ENCODE measurements around the gene UGT2B11. TPM values are rescaled to one million over a fixed set of nuclear protein-coding genes. Genes with fewer than 3 reads are reported as not detected.
"Not testable (repeated sequence)": the region's sequence is repeated elsewhere in the genome, so short reads cannot be mapped to it uniquely, and the experiment has no call there.

UGT2B11 gene
- not detected in 2 replicates for total RNA-seq

GRCh38 chr4:69214716-69215115 is at the start of gene UGT2B11:
Gene UGT2B11 (minus strand): TSS chr4:69214748. CDS start chr4:69214722, 26 bp downstream.
- no peak for DNase-seq (ENCODE audit: low read depth, low spot score)

DNA sequence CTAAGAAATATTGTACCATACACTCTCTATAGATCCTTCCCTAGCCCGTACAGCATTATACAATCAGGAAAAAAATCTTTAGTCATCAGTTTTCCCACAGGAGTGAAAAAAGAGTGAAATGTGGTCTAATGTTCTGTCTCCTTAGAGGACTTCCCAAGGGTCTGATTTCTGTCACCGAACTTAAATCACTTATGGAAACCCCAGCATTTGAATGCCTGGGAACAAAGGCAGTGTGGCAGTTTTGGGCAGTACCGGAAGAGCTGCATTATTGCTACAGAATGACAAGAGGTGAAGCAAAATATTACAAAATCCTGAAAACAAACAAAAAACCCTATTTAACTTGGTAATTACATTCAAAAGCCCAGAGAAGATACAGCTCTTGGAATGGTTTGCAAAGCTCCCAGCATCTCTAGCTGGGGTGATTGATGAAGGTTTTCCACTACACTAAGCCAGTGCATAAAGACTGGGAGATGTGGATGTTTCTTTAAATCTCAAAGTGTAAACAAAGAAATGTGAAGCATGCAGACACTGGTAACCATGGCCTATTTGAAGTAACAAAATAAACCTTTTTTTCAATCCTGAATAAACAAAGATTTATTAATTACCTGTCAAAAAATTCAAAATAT is 38.7 kb upstream of the UGT2B11 start:
- not testable (repeated sequence) for DNase-seq (ENCODE audit: low read depth, low spot score)

DNA sequence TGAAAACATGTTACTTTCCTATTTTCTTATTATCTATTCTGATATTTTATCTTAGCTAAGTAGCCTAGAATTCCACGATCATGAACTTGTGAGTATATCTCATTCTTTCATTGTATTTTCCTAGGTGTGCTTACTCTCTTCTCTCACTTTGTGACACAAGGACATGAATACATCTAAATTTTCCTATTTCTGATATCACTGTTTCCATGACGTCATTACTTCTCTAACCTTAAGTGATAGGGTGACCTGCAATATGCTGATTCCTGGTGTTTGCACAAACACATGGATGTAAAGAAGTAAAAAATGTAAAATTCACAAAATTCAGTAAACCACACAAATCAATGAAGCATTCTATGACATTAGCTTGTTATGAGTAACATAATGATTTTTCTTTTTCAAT is 36.3 kb upstream of the UGT2B11 start:
- DNase-seq (ENCODE audit: low read depth, low spot score) = not testable (repeated sequence)

- DNase-seq (ENCODE audit: low read depth, low spot score) = not testable (repeated sequence)
These were observed 28.2 kb upstream of the UGT2B11 start for GRCh38 chr4:69242562-69243240.

DNA sequence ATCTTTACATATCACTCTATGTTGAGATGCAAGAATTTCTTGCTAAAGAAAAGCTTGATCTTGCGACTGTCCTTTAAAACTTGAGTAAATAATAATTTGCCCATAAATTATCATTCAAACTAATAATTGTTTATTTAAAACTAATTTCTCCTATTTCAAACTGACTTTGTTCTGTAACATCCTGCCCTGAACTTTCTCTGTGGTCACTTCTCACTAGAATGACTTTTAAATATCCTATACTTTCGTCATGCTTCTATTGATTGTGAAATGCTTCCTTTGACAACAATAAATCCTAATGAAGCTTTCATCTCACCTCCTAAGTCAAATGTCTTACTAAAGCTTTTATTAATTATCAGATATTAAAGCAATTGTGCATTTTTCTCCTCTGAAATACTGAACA is 27.2 kb upstream of the UGT2B11 start:
- DNase-seq (ENCODE audit: low read depth, low spot score) = not testable (repeated sequence)

- not testable (repeated sequence) for DNase-seq (ENCODE audit: low read depth, low spot score)
These were observed 26.2 kb upstream of the UGT2B11 start for GRCh38 chr4:69240787-69241186.

- DNase-seq (ENCODE audit: low read depth, low spot score) = no peak
These were observed 25.1 kb upstream of the UGT2B11 start for GRCh38 chr4:69239557-69240168.

GRCh38 chr4:69239092-69239491 is 24.5 kb upstream of the UGT2B11 start:
- no peak for DNase-seq (ENCODE audit: low read depth, low spot score)

DNA sequence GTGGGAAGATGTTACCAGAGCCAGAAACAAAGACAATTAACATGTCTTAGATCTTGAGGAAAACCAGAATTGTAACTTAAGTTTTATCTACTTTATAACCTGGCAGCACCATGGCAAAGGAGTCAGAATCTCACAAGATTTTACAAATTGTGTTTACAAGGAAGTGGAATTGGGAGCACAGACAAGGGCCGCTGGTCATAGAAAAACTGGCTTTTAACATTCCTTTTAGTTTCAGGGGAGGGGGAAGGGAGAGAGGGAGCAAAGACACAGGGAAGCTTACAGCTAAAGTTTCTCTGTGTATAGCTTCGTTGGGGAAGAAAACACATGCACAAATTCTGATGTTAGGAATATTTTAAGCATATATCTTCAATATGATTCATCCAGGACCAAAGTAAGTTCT is 10.3 kb upstream of the UGT2B11 start:
- DNase-seq (ENCODE audit: low read depth, low spot score) = no peak

GRCh38 chr4:69223277-69223676 is 8.7 kb upstream of the UGT2B11 start:
- DNase-seq (ENCODE audit: low read depth, low spot score) = not testable (repeated sequence)

- DNase-seq (ENCODE audit: low read depth, low spot score) = not testable (repeated sequence)
These were observed 3.9 kb upstream of the UGT2B11 start for GRCh38 chr4:69218491-69218890.

DNA sequence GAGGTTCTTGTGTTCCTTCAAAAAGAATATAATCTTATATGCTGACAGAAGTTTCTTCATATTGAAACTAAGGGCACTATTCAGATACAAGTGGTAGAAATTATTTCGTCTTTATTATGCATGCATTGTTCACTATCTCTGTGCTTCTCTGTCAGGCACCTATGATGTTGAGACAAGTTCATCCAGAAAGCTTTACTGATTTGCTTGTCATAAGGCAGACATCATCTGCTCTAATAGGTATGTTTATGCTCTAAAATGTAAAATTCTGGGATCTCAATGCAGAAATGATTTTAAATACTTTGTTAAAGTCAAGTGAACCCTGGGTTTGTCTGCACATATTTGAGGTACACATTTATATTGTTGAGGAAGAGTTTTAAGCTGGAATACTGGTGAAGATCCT is 3.6 kb downstream of the UGT2B11 start:
- no peak for DNase-seq (ENCODE audit: low read depth, low spot score)

DNA sequence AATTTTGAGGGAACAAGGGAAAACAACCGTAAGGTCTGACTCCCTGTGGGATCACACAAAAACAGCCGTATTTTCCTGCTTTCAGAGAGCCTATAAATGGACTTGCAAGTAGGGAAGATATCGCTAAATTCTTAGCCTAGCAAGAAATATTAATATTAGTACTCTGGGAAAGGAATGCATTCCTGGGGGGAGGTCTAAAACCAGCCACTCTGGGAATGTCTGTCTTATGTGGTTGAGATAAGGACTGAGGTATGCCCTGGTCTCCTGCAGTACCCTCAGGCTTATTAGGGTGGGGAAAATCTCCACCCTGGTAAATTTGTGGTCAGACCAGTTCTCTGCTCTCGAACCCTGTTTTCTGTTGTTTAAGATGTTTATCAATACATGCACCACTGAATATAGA is 16.0 kb downstream of the UGT2B11 start:
- DNase-seq (ENCODE audit: low read depth, low spot score) = not testable (repeated sequence)

GRCh38 chr4:69196209-69196965 is 18.2 kb downstream of the UGT2B11 start:
- no peak for DNase-seq (ENCODE audit: low read depth, low spot score)

DNA sequence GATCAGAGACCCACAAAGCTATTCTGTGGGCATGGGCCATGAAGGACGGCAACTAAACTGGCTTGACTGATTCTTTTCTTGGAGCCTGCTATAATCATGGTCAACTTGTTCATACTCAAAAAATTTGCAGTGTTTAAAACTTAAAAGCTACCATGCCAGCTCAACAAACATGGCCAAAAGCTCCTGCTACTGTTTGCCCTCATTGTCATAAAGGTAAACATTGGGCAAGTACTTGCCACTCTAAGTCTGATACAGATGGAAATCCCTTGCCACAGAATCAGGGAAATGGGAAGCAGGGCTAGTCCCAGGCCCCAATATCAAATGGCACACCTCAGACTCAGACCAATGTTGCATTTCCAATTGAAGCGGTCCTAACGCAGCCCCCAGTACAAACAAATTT is 20.4 kb downstream of the UGT2B11 start:
- no peak for DNase-seq (ENCODE audit: low read depth, low spot score)

DNA sequence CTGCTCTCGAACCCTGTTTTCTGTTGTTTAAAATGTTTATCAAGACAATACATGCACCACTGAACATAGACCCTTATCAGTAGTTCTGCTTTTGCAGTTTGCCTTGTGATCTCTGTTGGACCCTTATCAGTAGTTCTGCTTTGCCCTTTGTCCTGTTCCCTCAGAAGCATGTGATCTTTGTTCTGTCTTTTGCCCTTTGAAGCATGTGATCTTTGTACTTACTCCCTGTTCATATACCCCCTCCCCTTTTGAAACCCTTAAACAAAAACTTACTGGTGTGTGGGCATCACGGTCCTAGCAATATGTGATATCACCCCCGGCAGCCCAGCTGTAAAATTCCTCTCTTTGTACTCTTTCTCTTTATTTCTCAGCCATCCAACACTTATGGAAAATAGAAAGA is 22.6 kb downstream of the UGT2B11 start:
- DNase-seq (ENCODE audit: low read depth, low spot score) = not testable (repeated sequence)

- DNase-seq (ENCODE audit: low read depth, low spot score) = not testable (repeated sequence)
These were observed 23.9 kb downstream of the UGT2B11 start for GRCh38 chr4:69190621-69191020.

DNA sequence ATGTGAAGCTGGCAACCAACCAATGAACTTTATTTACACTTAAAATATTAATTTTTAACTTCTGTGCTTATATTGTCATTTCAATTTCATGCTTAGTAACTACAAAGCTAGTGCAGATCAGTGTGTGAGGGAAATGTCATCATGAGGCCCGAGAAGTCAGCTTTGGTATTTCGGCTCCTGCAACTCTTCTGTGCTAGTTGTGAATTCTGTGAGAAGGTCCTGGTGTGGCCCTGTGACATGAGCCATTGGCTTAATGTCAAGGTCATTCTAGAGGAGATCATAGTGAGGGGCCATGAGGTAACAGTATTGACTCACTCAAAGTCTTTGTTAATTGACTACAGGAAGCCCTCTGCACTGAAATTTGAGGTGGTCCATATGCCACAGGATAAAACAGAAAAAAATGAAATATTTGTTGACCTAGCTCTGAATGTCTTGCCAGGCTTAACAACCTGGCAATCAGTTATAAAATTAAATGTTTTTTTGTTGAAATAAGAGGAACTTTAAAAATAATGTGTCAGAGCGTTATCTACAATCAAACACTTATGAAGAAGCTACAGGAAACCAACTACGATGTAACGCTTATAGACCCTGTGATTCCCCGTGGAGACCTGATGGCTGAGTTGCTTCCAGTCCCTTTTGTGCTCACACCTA is 32.9 kb downstream of the UGT2B11 start:
- not testable (repeated sequence) for DNase-seq (ENCODE audit: low read depth, low spot score)

DNA sequence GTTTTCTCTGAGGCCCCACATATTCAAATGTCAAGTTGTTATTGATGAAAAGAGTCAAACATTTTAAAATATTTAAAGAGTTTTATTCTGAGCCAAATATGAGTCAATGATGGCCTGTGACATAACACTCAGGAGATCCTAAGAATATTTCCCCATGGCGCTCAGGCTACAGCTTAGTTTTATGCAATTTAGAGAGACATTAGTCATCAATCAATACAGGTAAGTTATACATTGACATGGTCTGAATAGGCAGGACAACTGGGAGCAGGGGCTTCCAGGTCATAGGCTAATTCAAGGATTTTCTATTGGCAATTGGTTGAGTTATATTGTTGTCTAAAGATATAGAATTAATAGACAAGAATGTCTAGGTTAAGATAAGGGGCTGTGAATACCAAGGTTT is 34.7 kb downstream of the UGT2B11 start:
- DNase-seq (ENCODE audit: low read depth, low spot score) = not testable (repeated sequence)

- DNase-seq (ENCODE audit: low read depth, low spot score) = not testable (repeated sequence)
These were observed 35.8 kb downstream of the UGT2B11 start for GRCh38 chr4:69178751-69179205.
